Upper lobe of left lung (tissue), 6 donors: ENCODE data around the gene ECSCR. TPM values are rescaled to one million over a fixed set of nuclear protein-coding genes. Genes with fewer than 3 reads are reported as not detected.

Experiments used
- ATAC-seq, 2 donors: fragments of 200-7000 bp; cut with Tn5 transposase; one replicate each; pipeline ENCODE4 v1.9.1; 2022; ENCODE audit warnings: mild to moderate bottlenecking in 2 of 2, moderate library complexity in 2 of 2; ENCODE audit not compliant: low FRiP score in 2 of 2
- DNase-seq, 2 donors: peaks; one replicate each; pipeline ENCODE4 v3.0.0-alpha.2; 2019 to 2020
- H3K27ac ChIP-seq, 4 donors: fragments of 200-600 bp; sonication (generic); one replicate each; pipeline ENCODE4 v1.5.1; 2016 to 2019
- H3K27me3 ChIP-seq, 4 donors: fragments of 200-600 bp; sonication (generic); one replicate each; pipeline ENCODE4 v1.5.1; 2017 to 2019
- H3K36me3 ChIP-seq, 4 donors: fragments of 200-600 bp; sonication (generic); one replicate each; pipeline ENCODE4 v1.5.1; 2016 to 2019
- H3K4me1 ChIP-seq, 4 donors: fragments of 200-600 bp; sonication (generic); one replicate each; pipeline ENCODE4 v1.5.1; 2018 to 2019
- H3K4me3 ChIP-seq, 4 donors: fragments of 200-600 bp; sonication (generic); one replicate each; pipeline ENCODE4 v1.5.1; 2017 to 2019; ENCODE audit warnings: mild to moderate bottlenecking in 2 of 4, moderate library complexity in 1 of 4
- H3K9me3 ChIP-seq, 4 donors: fragments of 200-600 bp; sonication (generic); one replicate each; pipeline ENCODE4 v1.5.1; 2018 to 2019
- CTCF ChIP-seq, 6 experiments: fragments of 450-650 bp in 4 of 6; fragments of 200-600 bp in 2 of 6; sonication (generic) in 2 of 6; IDR thresholded peaks; one replicate each; pipeline ENCODE4 v1.5.1; 2016 to 2019; ENCODE audit warnings: antibody characterized with exemption in 6 of 6
- EP300 ChIP-seq, 4 donors: sonication (generic); formaldehyde crosslinking; IDR thresholded peaks; one replicate each; pipeline ENCODE4 v1.5.1; 2017; ENCODE audit warnings: antibody characterized with exemption in 4 of 4, control low read depth in 2 of 4
- POLR2A ChIP-seq, 4 donors: fragments of 450-650 bp; IDR thresholded peaks; one replicate each; pipeline ENCODE4 v1.5.1; 2016 to 2017; ENCODE audit warnings: antibody characterized with exemption in 4 of 4, mild to moderate bottlenecking in 2 of 4
- POLR2AphosphoS5 ChIP-seq, 2 donors: sonication (generic); formaldehyde crosslinking; IDR thresholded peaks; one replicate each; pipeline ENCODE4 v1.5.1; 2017; ENCODE audit warnings: antibody characterized with exemption in 2 of 2
- WGBS, 2 donors: methylation state at CpG; one replicate each; pipeline ENCODE4 v1.1.5; 2017 to 2018; 5-methylcytosine and 5-hydroxymethylcytosine counted together
- total RNA-seq, 6 donors: library from RNA; depleted of rRNA in 4 of 6; stranded (reverse); fragments of >200 nt in 4 of 6; gene quantifications; one replicate each; pipeline versions ENCODE4 v1.1.0 to v1.2.1, GENCODE V29; 2016 to 2021
- donor health status: DM: no; HTN: no; CAD: no; lungs with moderate emphysema.
- donor health status: DM: no; HTN: yes; CAD: no; lungs with severe emphysema.

ECSCR gene
- total RNA-seq, 6 donors from 2014 or later: 8.4 to 62.5 (median 24.1) TPM

GRCh38 chr5:139430015-139430414 is 32.5 kb downstream of the ECSCR start:
- Histone ChIP-seq H3K4me1 (no peaks in the 10 kb centered on the region), H3K4me3 (no peak overlapping the region), H3K9me3 (no peaks in the 10 kb centered on the region), H3K27me3 (no peaks in the 10 kb centered on the region), H3K27ac (no peak overlapping the region), H3K36me3 (peaks cover 0 to 81% (median 24%) of the 10 kb centered on the region in 4 donors)
- no peak for TF ChIP-seq POLR2A (IDR thresholded peaks at IDR 0.05)
- TF ChIP-seq EP300 (IDR thresholded peaks at IDR 0.05): no peak
- TF ChIP-seq POLR2AphosphoS5 (IDR thresholded peaks at IDR 0.05): no peak
- TF ChIP-seq CTCF (IDR thresholded peaks at IDR 0.05): no peak
- no peak for DNase-seq
- ATAC-seq: no peak
- WGBS, 2 donors: 80 to 82% methylated on average over 2 of the region's 2 CpGs

- H3K4me1 ChIP-seq: no peaks in the 10 kb centered on the region
- peaks cover 0 to 70% (median 32%) of the 10 kb centered on the region in 4 donors for H3K36me3 ChIP-seq
Measured at GRCh38 chr5:139426203-139426885, 36.2 kb downstream of the ECSCR start.

GRCh38 chr5:139425497-139425896 is 37.0 kb downstream of the ECSCR start:
- H3K36me3 ChIP-seq: peaks cover 0 to 70% (median 34%) of the 10 kb centered on the region in 4 donors

More at GRCh38 chr5:139426203-139426885, 36.2 kb downstream of the ECSCR start:
- no peaks in the 10 kb centered on the region for H3K9me3 ChIP-seq
- no peak for DNase-seq
- TF ChIP-seq POLR2AphosphoS5 (IDR thresholded peaks at IDR 0.05): no peak
- TF ChIP-seq POLR2A (IDR thresholded peaks at IDR 0.05): no peak
- no peak overlapping the region for H3K27ac ChIP-seq
- 83 to 84% methylated on average over 6 to 8 of the region's 8 CpGs for WGBS, 2 donors
- no peaks in the 10 kb centered on the region for H3K27me3 ChIP-seq
- ATAC-seq: no peak
- no peak overlapping the region for H3K4me3 ChIP-seq

GRCh38 chr5:139422307-139422893 is 40.1 kb downstream of the ECSCR start:
- H3K4me1 ChIP-seq: peaks cover 3 to 13% (median 9%) of the 10 kb centered on the region in 4 donors
- no peak overlapping the region for H3K27ac ChIP-seq
- peaks cover 0 to 77% (median 33%) of the 10 kb centered on the region in 4 donors for H3K36me3 ChIP-seq
- 42 to 44% methylated on average over 5 of the region's 5 CpGs for WGBS, 2 donors
- H3K4me3 ChIP-seq: no peak overlapping the region
- DNase-seq (peak in 1 of 2 donors; percentile 28), ATAC-seq (peak; percentile 67 to 91)
- TF ChIP-seq POLR2A (IDR thresholded peaks at IDR 0.05) (no peak), CTCF (IDR thresholded peaks at IDR 0.05) (peak; percentile 67 to 89 (median 85)), EP300 (IDR thresholded peaks at IDR 0.05) (no peak), POLR2AphosphoS5 (IDR thresholded peaks at IDR 0.05) (no peak)
- no peaks in the 10 kb centered on the region for H3K9me3 ChIP-seq
- no peaks in the 10 kb centered on the region for H3K27me3 ChIP-seq

More at GRCh38 chr5:139425497-139425896, 37.0 kb downstream of the ECSCR start:
- WGBS, 2 donors: 89 to 92% methylated on average over 5 of the region's 5 CpGs
- TF ChIP-seq EP300 (IDR thresholded peaks at IDR 0.05): no peak
- TF ChIP-seq POLR2AphosphoS5 (IDR thresholded peaks at IDR 0.05): no peak
- no peak for TF ChIP-seq POLR2A (IDR thresholded peaks at IDR 0.05)
- no peak for TF ChIP-seq CTCF (IDR thresholded peaks at IDR 0.05)
- ATAC-seq (no peak), DNase-seq (no peak)
- Histone ChIP-seq H3K27ac (no peak overlapping the region), H3K4me3 (no peak overlapping the region), H3K4me1 (no peaks in the 10 kb centered on the region), H3K9me3 (no peaks in the 10 kb centered on the region), H3K27me3 (no peaks in the 10 kb centered on the region)
